Measurements from ENCODE around the gene PDYN.

The PDYN gene

DNA sequence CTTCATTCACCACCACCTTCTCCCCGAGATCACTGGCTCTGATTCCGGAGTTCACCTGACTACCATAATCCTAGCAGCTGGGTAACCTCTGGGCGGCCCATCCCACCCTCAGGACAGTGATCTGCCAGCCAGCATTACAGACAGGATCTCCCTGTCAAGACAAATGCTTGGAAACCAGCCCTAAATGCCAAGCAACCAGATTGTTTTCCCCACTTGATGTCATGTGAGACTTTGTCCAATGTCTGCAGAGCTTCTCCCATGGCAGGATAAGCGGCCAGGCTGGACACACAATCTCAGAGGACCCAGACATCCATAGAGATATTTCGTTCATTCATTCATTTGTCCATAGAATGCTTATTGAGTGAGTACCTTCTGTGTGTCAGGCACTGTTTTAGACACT is 32.5 kb downstream of the PDYN start:
- no peak for TF ChIP-seq ZFX (IDR thresholded peaks at IDR 0.05; ENCODE audit: borderline replicate concordance)
- TF ChIP-seq, protein P1, sequence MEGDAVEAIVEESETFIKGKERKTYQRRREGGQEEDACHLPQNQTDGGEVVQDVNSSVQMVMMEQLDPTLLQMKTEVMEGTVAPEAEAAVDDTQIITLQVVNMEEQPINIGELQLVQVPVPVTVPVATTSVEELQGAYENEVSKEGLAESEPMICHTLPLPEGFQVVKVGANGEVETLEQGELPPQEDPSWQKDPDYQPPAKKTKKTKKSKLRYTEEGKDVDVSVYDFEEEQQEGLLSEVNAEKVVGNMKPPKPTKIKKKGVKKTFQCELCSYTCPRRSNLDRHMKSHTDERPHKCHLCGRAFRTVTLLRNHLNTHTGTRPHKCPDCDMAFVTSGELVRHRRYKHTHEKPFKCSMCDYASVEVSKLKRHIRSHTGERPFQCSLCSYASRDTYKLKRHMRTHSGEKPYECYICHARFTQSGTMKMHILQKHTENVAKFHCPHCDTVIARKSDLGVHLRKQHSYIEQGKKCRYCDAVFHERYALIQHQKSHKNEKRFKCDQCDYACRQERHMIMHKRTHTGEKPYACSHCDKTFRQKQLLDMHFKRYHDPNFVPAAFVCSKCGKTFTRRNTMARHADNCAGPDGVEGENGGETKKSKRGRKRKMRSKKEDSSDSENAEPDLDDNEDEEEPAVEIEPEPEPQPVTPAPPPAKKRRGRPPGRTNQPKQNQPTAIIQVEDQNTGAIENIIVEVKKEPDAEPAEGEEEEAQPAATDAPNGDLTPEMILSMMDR (IDR thresholded peaks at IDR 0.05): no peak
- H3K27ac ChIP-seq: no peak overlapping the region

DNA sequence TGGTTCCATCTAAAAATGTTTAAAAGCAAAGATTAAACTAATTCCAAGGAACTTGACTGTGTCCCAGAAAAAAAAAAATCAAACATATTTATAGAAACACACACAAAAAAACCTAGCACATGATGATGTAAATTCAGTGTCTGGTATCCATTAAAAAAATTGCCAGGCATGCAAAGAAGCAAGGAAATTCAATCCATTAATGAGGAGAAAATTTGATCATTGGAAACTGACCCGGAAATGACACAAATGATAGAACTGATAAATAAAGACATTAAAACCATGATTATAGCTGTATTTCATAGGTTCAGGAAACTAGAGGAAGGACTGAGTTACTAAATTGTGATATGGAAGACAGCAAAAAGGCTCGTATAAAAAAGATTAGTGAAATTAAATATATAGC is 34.7 kb downstream of the PDYN start:
- H3K27ac ChIP-seq: no peak overlapping the region
- TF ChIP-seq ZFX (IDR thresholded peaks at IDR 0.05; ENCODE audit: borderline replicate concordance): no peak
- TF ChIP-seq, protein P1 (IDR thresholded peaks at IDR 0.05): no peak

DNA sequence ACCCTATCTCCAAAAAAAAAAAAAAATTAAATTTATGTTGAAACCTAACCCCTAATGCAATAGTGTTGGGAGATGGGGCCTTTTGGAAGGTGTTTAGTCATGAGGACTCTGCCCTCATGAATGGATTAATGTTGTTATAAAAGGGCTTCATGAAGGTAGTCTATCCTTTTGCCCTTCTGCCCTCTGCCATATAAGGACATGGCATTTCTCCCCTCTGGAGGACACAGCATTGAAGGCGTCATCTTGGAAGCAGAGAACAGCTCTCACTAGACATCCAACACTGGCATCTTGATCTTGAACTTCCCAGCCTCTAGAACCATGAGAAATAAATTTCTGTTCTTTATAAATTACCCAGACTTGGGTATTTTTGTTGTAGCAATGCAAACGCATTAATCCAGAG is 35.4 kb downstream of the PDYN start:
- H3K27ac ChIP-seq: no peak overlapping the region
- no peak for TF ChIP-seq ZFX (IDR thresholded peaks at IDR 0.05; ENCODE audit: borderline replicate concordance)
- TF ChIP-seq, protein P1 (IDR thresholded peaks at IDR 0.05): no peak

DNA sequence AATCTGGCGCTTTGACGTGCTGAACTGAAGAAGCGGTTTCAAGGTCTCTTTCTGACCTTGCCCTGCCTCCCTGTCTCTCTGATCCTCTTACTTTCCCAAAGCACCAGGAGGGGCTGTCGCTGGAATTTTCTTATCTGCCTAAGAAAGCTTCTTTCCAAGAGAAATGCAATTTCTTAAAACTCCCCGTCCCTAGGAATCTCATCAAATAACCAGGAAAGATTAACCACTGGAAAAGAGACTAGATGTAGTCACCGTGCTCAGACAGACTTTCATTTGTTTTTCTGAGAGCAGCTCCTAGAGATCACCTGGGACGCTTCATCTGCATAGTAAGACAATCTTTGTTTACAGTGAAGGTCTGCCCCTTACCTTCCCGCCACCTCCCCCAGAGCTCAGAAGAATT is 38.6 kb downstream of the PDYN start:
- H3K27ac ChIP-seq: no peak overlapping the region
- no peak for TF ChIP-seq ZFX (IDR thresholded peaks at IDR 0.05; ENCODE audit: borderline replicate concordance)
- TF ChIP-seq, protein P1 (IDR thresholded peaks at IDR 0.05): no peak

DNA sequence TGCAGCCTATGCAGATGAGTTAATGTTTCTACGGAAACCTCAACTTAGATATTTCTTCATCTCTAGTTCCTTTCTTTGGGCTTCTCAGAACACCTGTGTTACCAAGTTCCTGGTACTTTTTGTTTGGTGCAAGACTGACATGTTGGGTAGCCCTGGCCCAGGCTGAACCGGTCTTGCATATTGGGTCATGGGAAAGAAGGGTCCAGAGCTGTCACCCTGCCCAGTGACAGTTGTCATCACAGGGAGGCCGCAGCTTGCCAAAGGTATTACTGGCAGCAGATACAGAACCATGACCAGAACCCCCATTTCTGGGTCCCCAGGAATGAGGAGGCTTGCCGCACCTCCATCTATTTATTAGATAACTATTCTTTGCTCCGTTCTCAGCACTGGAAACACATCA is 40.2 kb downstream of the PDYN start:
- no peak for TF ChIP-seq ZFX (IDR thresholded peaks at IDR 0.05; ENCODE audit: borderline replicate concordance)
- TF ChIP-seq, protein P1 (IDR thresholded peaks at IDR 0.05): no peak
- H3K27ac ChIP-seq: no peak overlapping the region

DNA sequence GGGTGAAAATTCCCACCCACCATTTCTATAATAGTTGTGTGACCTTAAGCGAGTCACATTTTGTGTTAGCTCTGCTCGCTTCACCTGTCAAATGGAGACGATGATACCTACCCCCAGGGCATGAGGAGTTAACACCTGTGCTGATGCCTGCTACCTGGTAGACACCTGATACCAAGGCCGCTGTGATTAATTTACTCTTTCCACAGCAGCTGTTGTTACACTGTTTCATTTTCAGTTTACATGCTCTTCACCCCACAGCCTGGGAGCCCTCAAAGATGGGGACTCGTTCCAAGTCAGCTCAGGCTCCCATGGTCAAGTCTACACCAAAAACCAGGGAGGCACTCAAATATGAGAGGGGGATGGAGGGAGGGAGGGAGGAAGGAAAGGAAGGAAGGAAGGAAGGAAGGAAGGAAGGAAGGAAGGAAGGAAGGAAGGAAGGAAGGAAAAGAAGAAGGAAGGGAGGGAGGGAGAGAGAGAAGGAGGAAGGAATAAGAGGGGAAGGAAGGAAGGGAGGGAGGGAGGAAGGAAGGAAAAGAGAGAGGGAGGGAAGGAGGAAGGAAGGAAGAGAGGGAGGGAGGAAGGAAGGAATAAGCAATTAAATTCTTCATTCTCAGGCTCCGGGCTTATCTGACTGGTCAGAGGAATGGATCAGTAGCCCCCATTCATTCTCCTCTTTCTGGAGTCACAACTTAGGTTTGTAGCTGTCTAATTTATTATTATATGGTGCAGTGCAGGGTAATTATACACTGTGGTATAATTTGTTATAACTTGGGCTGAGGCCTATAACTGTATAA is 40.9 kb downstream of the PDYN start:
- H3K27ac ChIP-seq: no peak overlapping the region
- TF ChIP-seq ZFX (IDR thresholded peaks at IDR 0.05; ENCODE audit: borderline replicate concordance): no peak
- TF ChIP-seq, protein P1 (IDR thresholded peaks at IDR 0.05): no peak

DNA sequence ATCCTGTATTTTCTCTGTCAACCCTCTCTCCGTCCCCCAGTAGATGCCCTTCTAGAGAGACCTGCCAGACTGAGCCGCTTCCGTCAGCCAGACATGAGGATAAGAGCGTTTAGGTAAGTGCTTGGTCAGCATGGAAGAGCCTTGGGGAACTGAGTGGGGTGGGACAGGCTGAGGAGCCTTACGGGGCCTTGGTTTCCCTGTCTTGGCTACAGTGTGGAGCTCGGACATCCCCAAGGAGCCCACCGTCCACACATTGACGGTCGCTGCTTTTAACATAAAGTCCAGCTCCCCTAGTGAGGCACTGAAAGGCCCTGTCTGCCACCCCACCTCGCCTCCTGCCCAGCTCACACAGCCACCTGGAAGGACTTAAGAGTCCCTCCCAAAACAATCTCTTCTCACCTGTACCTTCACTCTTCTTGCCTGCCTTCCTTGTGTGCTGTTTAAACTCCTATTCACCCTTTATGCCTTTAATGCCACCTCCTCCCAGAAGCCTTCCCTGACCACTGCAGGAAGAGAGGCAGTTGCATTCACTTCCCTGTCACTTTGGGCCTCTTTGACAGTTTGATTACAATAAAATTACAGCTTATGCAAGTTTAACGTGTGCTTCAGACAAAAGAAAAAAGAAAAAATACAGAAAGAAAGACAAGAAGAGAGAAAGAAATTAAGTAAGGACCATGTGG is 42.3 kb downstream of the PDYN start:
- TF ChIP-seq ZFX (IDR thresholded peaks at IDR 0.05; ENCODE audit: borderline replicate concordance): no peak
- TF ChIP-seq, protein P1 (IDR thresholded peaks at IDR 0.05): no peak
- no peak overlapping the region for H3K27ac ChIP-seq
